ENCODE results near the gene LARGE1.

LARGE1 gene

DNA sequence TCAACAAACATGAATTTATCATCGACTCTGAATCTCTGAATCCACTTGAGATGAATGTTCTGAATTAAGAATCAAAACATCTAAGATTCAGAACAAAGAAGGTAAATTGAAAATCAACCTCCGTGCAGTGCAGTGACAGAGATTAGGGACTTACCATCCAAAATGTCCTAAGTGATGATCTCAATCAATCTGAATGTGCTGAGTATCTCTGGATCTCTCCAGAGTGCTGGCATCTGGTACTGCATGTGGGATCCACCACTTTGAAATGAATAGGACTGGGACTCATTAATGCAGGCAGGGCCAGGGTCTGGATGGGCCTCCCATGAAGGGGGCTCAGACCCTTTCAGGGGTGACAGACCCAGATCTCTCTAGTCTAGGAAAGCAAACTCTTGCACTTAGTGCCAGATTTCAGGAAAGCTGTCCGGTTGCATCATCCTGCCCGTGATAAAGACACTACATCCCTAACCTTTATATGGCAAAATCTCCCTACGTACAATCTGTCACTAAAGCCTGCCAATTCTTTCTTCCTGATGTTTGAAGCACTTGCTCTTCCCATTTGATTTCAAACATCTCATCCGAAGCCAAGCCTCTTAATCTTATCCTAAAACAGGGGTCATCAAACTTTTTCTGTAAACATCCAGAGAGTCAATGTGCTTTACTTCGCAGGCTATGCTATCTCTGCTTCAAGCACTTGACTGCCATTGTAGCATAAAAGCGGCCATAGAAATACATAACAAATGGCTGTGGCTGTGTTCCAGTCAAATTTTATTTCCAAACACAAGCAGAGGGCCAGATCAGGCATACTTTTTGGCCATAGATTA, 263.3 kb downstream of the LARGE1 start:
- DNase-seq, result no peak

- DNase-seq, result no peak
These were observed 265.9 kb downstream of the LARGE1 start for GRCh38 chr22:33654173-33654895.

DNA sequence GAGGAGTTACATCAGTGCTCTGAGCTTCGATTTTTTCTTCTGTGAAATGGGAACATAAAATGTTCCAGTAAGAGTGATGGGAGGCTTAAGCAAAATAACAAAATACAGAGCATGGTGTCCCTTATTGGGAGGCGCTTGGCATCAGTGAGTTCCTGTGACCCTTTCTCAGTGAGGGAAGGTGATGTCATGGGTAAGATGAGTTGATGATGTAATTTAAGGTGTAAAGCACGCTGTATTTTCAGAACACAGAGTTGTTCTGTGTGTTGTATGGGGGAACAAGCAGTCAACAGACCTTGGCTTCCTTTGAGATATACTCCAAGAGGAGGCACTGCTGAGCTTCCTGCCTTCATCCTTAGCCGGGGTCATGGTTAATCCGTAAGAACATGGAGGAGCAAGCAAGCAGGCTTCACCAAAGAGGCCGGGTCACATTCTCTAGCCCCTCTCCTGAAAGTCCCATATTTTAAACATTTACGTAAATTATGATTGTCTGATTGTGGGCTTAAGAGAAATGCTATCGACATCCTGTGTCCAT, 266.7 kb downstream of the LARGE1 start:
- no peak for DNase-seq

DNA sequence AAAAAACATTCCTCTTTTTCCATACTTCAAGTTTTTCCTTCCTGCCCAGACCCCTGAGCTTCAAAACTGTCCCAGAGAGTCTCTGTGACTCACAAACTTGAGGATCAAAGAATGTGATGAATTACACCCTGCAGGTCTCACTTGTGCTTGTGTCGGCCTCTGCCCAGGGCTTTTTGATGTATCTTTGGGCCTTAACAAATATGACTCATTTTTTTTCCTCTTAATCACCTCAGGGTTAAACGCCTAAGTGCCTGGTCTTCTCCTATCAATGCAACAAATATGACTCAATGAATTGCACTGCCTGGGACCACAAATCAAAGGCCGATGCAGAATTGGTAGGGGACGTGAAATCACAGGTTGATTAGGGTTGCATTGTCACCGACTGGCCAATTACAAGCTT, 267.7 kb downstream of the LARGE1 start:
- no peak for DNase-seq

GRCh38 chr22:33650244-33650643, 270.0 kb downstream of the LARGE1 start:
- DNase-seq, result no peak

- DNase-seq, result no peak
These were observed 271.8 kb downstream of the LARGE1 start for GRCh38 chr22:33648478-33648877.

DNA sequence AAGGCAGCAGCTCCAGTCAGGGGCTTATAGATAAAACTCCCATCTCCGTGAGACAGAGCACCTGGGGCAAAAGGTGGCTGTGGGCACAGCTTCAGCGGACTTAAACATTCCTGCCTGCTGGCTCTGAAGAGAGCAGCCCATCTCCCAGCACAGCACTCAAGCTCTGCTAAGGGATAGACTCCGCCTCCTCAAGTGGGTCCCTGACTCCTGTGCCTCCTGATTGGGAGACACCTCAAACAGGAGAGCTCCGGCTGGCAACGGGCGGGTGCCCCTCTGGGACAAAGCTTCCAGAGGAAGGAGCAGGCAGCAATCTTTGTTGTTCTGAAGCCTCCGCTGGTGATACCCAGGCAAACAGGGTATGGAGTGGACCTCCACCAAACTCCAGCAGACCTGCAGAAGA, 279.4 kb downstream of the LARGE1 start:
- no peak for DNase-seq

DNA sequence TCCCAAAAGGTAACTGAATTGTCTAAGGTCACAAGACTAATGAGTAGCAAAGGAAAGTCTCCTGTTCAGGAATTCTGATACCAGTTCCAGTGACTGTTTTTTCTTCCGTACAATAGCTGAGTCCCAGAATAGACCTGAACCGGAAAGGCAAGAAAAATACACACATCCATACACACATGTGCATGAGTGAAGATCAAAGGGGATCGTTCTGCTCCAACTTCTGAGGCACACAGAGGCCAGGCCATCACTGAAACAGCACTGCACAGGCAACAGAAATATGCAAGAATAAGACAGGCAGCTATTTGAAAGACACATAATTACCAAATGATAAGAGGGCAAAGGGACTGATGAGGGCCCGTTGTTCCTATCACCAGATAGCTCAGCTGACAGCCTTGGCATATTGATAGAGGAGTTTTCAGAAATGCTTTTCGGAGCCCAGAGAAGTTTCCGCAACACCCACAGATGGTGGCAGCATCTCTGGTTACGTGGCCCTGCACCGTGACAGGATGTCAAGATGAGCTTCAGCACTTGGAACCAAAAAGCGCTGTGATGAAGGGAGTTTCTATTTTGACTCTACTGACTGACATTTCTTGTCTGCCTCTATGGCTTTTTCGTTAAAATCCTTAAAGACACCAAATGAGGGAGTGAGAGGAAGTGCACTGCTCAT, 280.6 kb downstream of the LARGE1 start:
- no peak for DNase-seq

- DNase-seq, result no peak
These were observed 284.5 kb downstream of the LARGE1 start for GRCh38 chr22:33635766-33636165.

- no peak for DNase-seq
These were observed 288.5 kb downstream of the LARGE1 start for GRCh38 chr22:33631777-33632176.

- no peak for DNase-seq
These were observed 294.3 kb downstream of the LARGE1 start for GRCh38 chr22:33625959-33626358.

DNA sequence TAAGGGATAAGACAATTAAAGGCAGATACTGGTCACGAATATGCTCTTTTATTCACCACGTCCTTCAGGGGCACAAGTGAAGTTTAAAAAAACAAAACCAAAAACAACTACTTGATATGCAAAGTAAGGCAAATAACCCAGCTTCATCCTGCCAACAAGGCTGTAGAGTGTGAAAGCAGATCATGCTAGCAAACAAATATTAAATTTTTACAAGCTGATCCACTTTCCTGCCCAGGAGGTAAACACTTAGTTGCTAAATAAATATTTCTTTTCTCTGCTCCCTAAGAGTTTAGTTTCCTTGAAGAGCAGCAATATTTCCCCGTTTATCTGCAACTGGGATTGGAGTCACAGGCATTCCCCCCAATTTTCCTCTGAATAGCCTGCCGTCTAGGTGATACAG, 300.2 kb downstream of the LARGE1 start:
- no peak for DNase-seq

DNA sequence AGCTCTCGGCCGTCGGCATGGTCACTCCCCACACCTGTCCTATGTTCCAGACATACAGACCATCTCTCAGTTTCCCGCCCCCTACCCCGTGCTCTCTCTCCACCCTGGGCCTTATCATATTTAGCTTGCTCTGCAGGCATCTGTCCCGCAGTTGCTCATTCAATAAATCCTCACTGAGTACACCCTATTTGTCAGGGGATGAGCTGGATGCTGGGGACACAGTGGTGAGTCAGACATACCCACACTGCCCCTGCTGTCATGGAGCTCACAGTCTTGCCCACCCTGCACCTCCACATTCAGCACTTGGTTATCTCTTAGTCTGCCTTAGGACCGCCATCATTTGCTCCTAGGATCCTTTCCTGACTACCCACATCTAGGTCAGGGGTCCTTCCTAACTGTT, 313.8 kb downstream of the LARGE1 start:
- DNase-seq, result no peak

- no peak for DNase-seq
These were observed 314.6 kb downstream of the LARGE1 start for GRCh38 chr22:33605666-33606065.

DNA sequence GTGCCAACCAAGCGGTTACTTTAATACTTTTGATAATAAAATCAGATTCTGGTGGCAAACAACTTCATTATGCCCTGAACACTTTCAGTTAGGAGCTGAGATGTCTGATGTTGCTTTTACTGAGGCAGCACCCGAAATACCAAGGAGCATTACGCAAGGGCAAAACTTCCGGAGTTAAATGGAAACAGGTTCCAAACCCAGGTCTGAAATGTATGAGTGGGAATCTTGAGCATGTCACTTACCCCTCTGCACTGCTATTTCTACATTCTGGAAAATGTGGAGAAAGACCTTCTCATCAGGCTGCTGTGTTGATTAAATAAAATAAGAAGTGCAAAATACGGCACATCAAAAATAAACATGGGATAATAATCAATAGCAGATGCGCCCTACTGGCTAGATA, 315.1 kb downstream of the LARGE1 start:
- DNase-seq, result no peak

GRCh38 chr22:33601062-33601461, 319.2 kb downstream of the LARGE1 start:
- DNase-seq, result no peak

DNA sequence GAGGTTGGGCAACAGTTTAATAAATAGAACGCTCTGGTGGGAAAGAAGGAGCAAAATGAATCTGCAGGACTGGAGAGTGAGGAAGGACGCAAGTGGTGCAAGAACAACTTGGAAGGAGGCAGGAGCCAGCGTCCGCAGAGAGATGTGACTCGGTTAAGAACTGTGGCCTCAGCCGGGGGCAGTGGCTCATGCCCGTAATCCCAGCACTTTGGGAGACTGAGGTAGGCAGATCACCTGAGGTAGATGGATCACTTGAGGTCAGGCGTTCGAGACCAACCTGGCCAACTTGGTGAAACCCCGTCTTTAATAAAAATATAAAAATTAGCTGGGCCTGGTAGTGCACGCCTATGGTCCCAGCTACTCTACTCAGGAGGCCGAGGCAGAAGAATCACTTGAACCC, 319.7 kb downstream of the LARGE1 start:
- no peak for DNase-seq

- DNase-seq, result no peak
These were observed 320.2 kb downstream of the LARGE1 start for GRCh38 chr22:33600113-33600512.

GRCh38 chr22:33599596-33599995, 320.7 kb downstream of the LARGE1 start:
- no peak for DNase-seq

GRCh38 chr22:33598821-33599220, 321.5 kb downstream of the LARGE1 start:
- DNase-seq, result no peak

- DNase-seq, result no peak
These were observed 322.8 kb downstream of the LARGE1 start for GRCh38 chr22:33597274-33597985.

DNA sequence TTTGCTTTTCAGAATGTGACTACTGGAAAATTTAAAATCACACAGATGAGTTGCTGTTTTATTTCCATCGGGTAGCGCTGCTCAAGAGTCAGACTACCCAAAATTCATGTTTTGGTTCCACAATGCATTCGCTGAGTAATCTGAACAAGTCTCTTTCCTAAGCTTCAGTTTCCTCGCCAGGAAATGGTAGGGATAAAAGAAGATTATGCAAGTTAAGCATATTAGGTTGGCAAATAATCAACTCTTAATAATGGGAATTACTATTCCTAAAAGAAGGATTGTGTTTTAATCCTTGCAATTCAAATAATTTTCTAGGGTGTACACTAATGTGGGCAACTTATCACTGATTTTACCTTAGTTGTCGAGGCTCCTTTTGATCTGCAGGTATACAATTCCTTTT, 326.5 kb downstream of the LARGE1 start:
- DNase-seq, result no peak

DNA sequence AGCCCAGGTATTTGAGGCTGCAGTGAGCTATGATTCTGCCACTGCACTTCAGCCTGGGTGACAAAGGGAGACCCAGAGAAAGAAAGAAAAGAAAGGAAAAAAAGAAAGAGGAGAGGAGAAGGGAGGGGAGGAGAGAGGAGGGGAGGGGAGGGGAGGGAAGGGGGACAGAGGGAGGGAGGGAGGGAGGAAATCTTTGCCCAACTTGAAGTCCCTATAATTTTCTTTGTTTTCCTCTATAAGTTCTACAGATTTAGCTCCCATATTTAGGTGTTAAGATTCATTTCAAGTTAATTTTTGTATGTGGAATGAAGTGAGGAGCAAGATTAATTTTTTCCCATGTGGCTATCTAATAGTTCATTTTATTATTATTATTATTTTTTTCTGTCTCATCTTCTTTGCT, 328.3 kb downstream of the LARGE1 start:
- no peak for DNase-seq

Measured in effector CD4-positive, alpha-beta T cell (primary cell).